Upper lobe of left lung (tissue), 4 donors: ENCODE results near the gene SOX13.

Source experiments
- EP300 ChIP-seq, 4 donors: sonication (generic); formaldehyde crosslinking; IDR thresholded peaks; one replicate each; pipeline ENCODE4 v1.5.1; 2017; ENCODE audit warnings: antibody characterized with exemption in 4 of 4, control low read depth in 2 of 4
- TF ChIP-seq, protein P1 (sequence below), 6 experiments: fragments of 450-650 bp in 4 of 6; fragments of 200-600 bp in 2 of 6; sonication (generic) in 2 of 6; IDR thresholded peaks; one replicate each; pipeline ENCODE4 v1.5.1; 2016 to 2019; ENCODE audit warnings: antibody characterized with exemption in 6 of 6

- TF ChIP-seq, protein P1, sequence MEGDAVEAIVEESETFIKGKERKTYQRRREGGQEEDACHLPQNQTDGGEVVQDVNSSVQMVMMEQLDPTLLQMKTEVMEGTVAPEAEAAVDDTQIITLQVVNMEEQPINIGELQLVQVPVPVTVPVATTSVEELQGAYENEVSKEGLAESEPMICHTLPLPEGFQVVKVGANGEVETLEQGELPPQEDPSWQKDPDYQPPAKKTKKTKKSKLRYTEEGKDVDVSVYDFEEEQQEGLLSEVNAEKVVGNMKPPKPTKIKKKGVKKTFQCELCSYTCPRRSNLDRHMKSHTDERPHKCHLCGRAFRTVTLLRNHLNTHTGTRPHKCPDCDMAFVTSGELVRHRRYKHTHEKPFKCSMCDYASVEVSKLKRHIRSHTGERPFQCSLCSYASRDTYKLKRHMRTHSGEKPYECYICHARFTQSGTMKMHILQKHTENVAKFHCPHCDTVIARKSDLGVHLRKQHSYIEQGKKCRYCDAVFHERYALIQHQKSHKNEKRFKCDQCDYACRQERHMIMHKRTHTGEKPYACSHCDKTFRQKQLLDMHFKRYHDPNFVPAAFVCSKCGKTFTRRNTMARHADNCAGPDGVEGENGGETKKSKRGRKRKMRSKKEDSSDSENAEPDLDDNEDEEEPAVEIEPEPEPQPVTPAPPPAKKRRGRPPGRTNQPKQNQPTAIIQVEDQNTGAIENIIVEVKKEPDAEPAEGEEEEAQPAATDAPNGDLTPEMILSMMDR (IDR thresholded peaks at IDR 0.05), result no peak
- no peak for TF ChIP-seq EP300 (IDR thresholded peaks at IDR 0.05)
Observed at GRCh38 chr1:204091787-204092312, 18.9 kb downstream of the SOX13 start.
